Esophagus (tissue), 2 donors: Measurements from ENCODE around the gene MACF1. TPM values are rescaled to one million over a fixed set of nuclear protein-coding genes. Genes with fewer than 3 reads are reported as not detected.

ENCODE experiments used
- H3K27ac ChIP-seq, 2 donors: one replicate each; pipeline ENCODE4 v1.5.1; 2013; ENCODE audit warnings: low read depth in 2 of 2, mild to moderate bottlenecking in 2 of 2, inconsistent platforms in 1 of 2, low read length in 1 of 2, moderate library complexity in 1 of 2
- H3K27me3 ChIP-seq, 2 donors: one replicate each; pipeline ENCODE4 v1.6.1; 2013; ENCODE audit warnings: low read length in 2 of 2, control low read depth in 1 of 2, mild to moderate bottlenecking in 1 of 2; ENCODE audit not compliant: insufficient read depth in 2 of 2, control insufficient read depth in 1 of 2
- H3K36me3 ChIP-seq, 2 donors: one replicate each; pipeline ENCODE4 v1.6.1; 2013; ENCODE audit warnings: low read length in 1 of 2; ENCODE audit not compliant: control insufficient read depth in 2 of 2, insufficient read depth in 2 of 2
- H3K4me1 ChIP-seq, 2 donors: one replicate each; pipeline ENCODE4 v1.6.1; 2013; ENCODE audit warnings: low read length in 1 of 2; ENCODE audit not compliant: control insufficient read depth in 2 of 2, insufficient read depth in 2 of 2
- H3K4me3 ChIP-seq, 2 donors: one replicate each; pipeline ENCODE4 v1.5.1; 2013; ENCODE audit warnings: low read length in 2 of 2, mild to moderate bottlenecking in 2 of 2, low read depth in 1 of 2, moderate library complexity in 1 of 2
- H3K9me3 ChIP-seq, 2 donors: one replicate each; pipeline ENCODE4 v1.6.1; 2013; ENCODE audit warnings: mild to moderate bottlenecking in 2 of 2, low read depth in 1 of 2, low read length in 1 of 2, moderate library complexity in 1 of 2; ENCODE audit not compliant: control insufficient read depth in 2 of 2, insufficient read depth in 1 of 2
- WGBS, 2 donors: extraction: QIAGEN DNeasy Blood & Tissue Kit; methylation state at CpG; one replicate each; pipeline ENCODE4 v1.1.7; 2013; 5-methylcytosine and 5-hydroxymethylcytosine counted together
- polyA plus RNA-seq, 2 donors: library from polyadenylated mRNA; stranded (reverse); fragments of 200-250 nt; gene quantifications; one replicate each; pipeline ENCODE4 v1.2.3, GENCODE V29; 2013
- donor health status: healthy with polysubstance abuse.
- donor health status: Bipolar disorder and iron deficiency.

MACF1 gene
- polyA plus RNA-seq, 2 donors = 35.2 to 40.1 TPM

- H3K4me3 ChIP-seq = no peak overlapping the region
- H3K27ac ChIP-seq = peak overlapping the region in 1 of 2 donors; percentile 36
- H3K36me3 ChIP-seq = peaks cover 4 to 6% of the 10 kb centered on the region in 2 donors
- WGBS, 2 donors = 31 to 35% methylated on average over 3 of the region's 3 CpGs
- no peaks in the 10 kb centered on the region for H3K9me3 ChIP-seq
- H3K4me1 ChIP-seq = peaks cover 12 to 13% of the 10 kb centered on the region in 2 donors
- no peaks in the 10 kb centered on the region for H3K27me3 ChIP-seq
Measured at GRCh38 chr1:39411526-39412478, 207.3 kb downstream of the MACF1 start.

GRCh38 chr1:39412892-39413291, 208.4 kb downstream of the MACF1 start:
- H3K4me1 ChIP-seq = peaks cover 12 to 13% of the 10 kb centered on the region in 2 donors
- no peak overlapping the region for H3K27ac ChIP-seq
- no peaks in the 10 kb centered on the region for H3K9me3 ChIP-seq
- 92 to 100% methylated on average over 2 of the region's 2 CpGs for WGBS, 2 donors
- no peaks in the 10 kb centered on the region for H3K27me3 ChIP-seq
- peaks cover 4 to 6% of the 10 kb centered on the region in 2 donors for H3K36me3 ChIP-seq
- no peak overlapping the region for H3K4me3 ChIP-seq

GRCh38 chr1:39413902-39414528, 209.5 kb downstream of the MACF1 start:
- Histone ChIP-seq H3K4me1 (peaks cover 12 to 13% of the 10 kb centered on the region in 2 donors), H3K9me3 (no peaks in the 10 kb centered on the region), H3K27me3 (no peaks in the 10 kb centered on the region), H3K27ac (no peak overlapping the region), H3K36me3 (peaks cover 4 to 6% of the 10 kb centered on the region in 2 donors), H3K4me3 (no peak overlapping the region)
- 76 to 79% methylated on average over 4 of the region's 4 CpGs for WGBS, 2 donors

GRCh38 chr1:39415553-39415952, 211.1 kb downstream of the MACF1 start:
- no peak overlapping the region for H3K27ac ChIP-seq
- H3K36me3 ChIP-seq = peaks cover 4 to 6% of the 10 kb centered on the region in 2 donors
- no peak overlapping the region for H3K4me3 ChIP-seq
- WGBS, 2 donors = 88 to 92% methylated on average over 9 of the region's 9 CpGs
- H3K27me3 ChIP-seq = no peaks in the 10 kb centered on the region
- H3K9me3 ChIP-seq = no peaks in the 10 kb centered on the region
- peaks cover 11 to 12% of the 10 kb centered on the region in 2 donors for H3K4me1 ChIP-seq

- peaks cover 9 to 11% of the 10 kb centered on the region in 2 donors for H3K4me1 ChIP-seq
- H3K4me3 ChIP-seq = no peak overlapping the region
- no peaks in the 10 kb centered on the region for H3K27me3 ChIP-seq
- peaks cover 4 to 6% of the 10 kb centered on the region in 2 donors for H3K36me3 ChIP-seq
- no peaks in the 10 kb centered on the region for H3K9me3 ChIP-seq
- H3K27ac ChIP-seq = no peak overlapping the region
Measured at GRCh38 chr1:39416609-39417008, 212.1 kb downstream of the MACF1 start.

DNA sequence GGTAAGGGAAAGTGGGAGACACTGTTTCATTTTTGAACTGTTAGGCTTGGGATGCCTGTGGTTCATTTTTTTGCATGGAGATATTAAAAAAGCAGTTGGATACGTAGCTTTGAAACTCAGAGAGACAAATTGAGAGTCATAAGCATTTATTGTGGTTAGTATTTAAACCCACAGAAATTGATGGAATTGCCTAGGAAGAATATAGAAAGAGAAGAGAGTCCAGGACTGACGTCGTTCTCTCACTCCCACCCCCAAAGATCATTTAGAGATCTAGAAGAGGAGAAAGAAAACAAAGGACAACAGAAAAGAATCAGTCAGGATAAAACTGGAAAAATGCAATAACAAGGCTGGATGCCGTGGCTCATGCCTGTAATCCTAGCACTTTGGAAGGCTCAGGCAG, 213.7 kb downstream of the MACF1 start:
- H3K27me3 ChIP-seq = no peaks in the 10 kb centered on the region
- H3K4me3 ChIP-seq = no peak overlapping the region
- H3K9me3 ChIP-seq = no peaks in the 10 kb centered on the region
- 82 to 89% methylated on average over 4 of the region's 4 CpGs for WGBS, 2 donors
- H3K4me1 ChIP-seq = peaks cover 6 to 7% of the 10 kb centered on the region in 2 donors
- no peak overlapping the region for H3K27ac ChIP-seq
- peaks cover 0 to 5% of the 10 kb centered on the region in 2 donors for H3K36me3 ChIP-seq

- Histone ChIP-seq H3K4me1 (no peaks in the 10 kb centered on the region), H3K27ac (no peak overlapping the region), H3K4me3 (no peak overlapping the region), H3K27me3 (no peaks in the 10 kb centered on the region), H3K9me3 (no peaks in the 10 kb centered on the region), H3K36me3 (peaks cover 0 to 5% of the 10 kb centered on the region in 2 donors)
Measured at GRCh38 chr1:39420493-39420892, 216.0 kb downstream of the MACF1 start.

GRCh38 chr1:39422614-39423013, 218.1 kb downstream of the MACF1 start:
- Histone ChIP-seq H3K27ac (no peak overlapping the region), H3K27me3 (no peaks in the 10 kb centered on the region), H3K36me3 (peaks cover 0 to 7% of the 10 kb centered on the region in 2 donors), H3K4me1 (no peaks in the 10 kb centered on the region), H3K4me3 (no peak overlapping the region), H3K9me3 (no peaks in the 10 kb centered on the region)
- 85 to 94% methylated on average over 4 of the region's 4 CpGs for whole genome bisulfite sequencing, 2 donors

DNA sequence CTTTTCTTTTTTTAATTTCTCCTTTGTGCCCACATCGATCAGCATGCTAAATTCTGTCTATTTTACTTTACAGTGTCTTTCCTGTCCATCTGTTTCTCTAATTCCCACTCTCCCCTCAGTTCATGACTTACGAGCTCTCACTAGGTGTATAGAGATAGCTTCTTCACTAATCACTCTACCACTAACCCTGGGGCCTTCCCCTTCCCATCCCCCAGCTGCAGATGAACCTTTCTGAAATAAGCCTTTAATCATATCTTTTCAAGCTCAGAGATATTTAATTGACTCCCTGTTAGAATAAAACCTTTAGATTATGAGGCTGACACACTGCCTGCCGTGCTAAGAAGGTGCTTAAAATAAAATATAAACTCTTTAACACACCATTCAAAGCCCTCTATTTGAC, 220.7 kb downstream of the MACF1 start:
- WGBS, 2 donors = 87 to 94% methylated on average over 3 of the region's 3 CpGs
- H3K4me3 ChIP-seq = no peak overlapping the region
- no peaks in the 10 kb centered on the region for H3K4me1 ChIP-seq
- H3K27me3 ChIP-seq = no peaks in the 10 kb centered on the region
- H3K36me3 ChIP-seq = peaks cover 5 to 11% of the 10 kb centered on the region in 2 donors
- H3K9me3 ChIP-seq = no peaks in the 10 kb centered on the region
- H3K27ac ChIP-seq = no peak overlapping the region
